Measurements from ENCODE around the gene CFAP20DC. TPM values are rescaled to one million over a fixed set of nuclear protein-coding genes. Genes with fewer than 3 reads are reported as not detected.

Gene CFAP20DC
- polyA plus RNA-seq, 2 donors, result 8.1 to 14.1 TPM

- no peaks in the 10 kb centered on the region for H3K27me3 ChIP-seq (ENCODE audit: control insufficient read depth in 1 of 2, insufficient read depth in 2 of 2, low read length in 2 of 2)
- H3K9me3 ChIP-seq (ENCODE audit: control insufficient read depth in 2 of 2, insufficient read depth in 1 of 2, low read depth in 1 of 2, low read length in 1 of 2), result no peaks in the 10 kb centered on the region
- H3K4me1 ChIP-seq (ENCODE audit: control insufficient read depth in 2 of 2, insufficient read depth in 2 of 2, low read length in 1 of 2), result no peaks in the 10 kb centered on the region
- H3K36me3 ChIP-seq (ENCODE audit: control insufficient read depth in 2 of 2, insufficient read depth in 2 of 2, low read length in 1 of 2), result no peaks in the 10 kb centered on the region
- 72 to 75% methylated on average over 6 of the region's 6 CpGs for WGBS, 2 donors
- no peak overlapping the region for H3K27ac ChIP-seq (ENCODE audit: low read depth in 2 of 2, low read length in 1 of 2)
- H3K4me3 ChIP-seq (ENCODE audit: low read depth in 1 of 2, low read length in 2 of 2), result no peak overlapping the region
Measured at GRCh38 chr3:58784888-58785287, 264.9 kb downstream of the CFAP20DC start.

DNA sequence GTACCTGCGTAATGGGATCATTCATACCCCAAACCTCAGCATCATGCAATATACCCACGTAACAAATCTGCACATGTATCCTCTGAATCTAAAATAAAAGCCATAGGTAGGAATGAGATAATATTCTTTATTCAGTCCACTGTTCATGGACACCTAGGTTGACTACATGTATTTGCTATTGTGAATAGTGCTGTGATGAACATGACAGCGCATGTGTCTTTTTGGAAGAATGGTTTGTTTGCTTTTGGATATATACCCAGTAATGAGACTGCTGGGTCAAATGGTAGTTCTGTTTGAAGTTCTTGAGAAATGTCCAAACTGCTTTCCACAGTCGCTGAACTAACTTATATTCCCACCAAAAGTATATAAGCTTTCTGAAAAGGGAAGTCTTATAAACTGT lies 265.4 kb downstream of the CFAP20DC start:
- WGBS, 2 donors, result 65 to 86% methylated on average over 4 of the region's 4 CpGs
- no peak overlapping the region for H3K27ac ChIP-seq (ENCODE audit: low read depth in 2 of 2, low read length in 1 of 2)

DNA sequence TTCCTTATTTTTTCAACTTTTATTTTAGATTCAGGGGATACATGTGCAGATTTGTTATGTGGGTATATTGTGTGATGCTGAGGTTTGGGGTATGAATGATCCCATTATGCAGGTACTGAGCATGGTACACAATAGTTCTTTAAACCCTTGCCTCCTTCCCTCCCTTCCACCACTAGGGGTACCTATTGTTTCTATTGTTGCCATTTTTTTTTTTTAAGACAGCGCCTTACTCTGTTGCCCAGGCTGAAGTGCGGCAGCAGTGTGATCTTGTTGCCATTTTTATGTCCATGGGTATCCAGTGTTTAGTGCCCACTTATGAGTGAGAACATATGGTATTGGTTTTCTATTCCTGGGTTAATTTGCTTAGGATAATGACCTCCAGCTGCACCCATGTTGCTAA lies 266.0 kb downstream of the CFAP20DC start:
- Histone ChIP-seq H3K27me3 (ENCODE audit: control insufficient read depth in 1 of 2, insufficient read depth in 2 of 2, low read length in 2 of 2) (no peaks in the 10 kb centered on the region), H3K4me3 (ENCODE audit: low read depth in 1 of 2, low read length in 2 of 2) (no peak overlapping the region), H3K36me3 (ENCODE audit: control insufficient read depth in 2 of 2, insufficient read depth in 2 of 2, low read length in 1 of 2) (no peaks in the 10 kb centered on the region), H3K4me1 (ENCODE audit: control insufficient read depth in 2 of 2, insufficient read depth in 2 of 2, low read length in 1 of 2) (no peaks in the 10 kb centered on the region), H3K27ac (ENCODE audit: low read depth in 2 of 2, low read length in 1 of 2) (no peak overlapping the region), H3K9me3 (ENCODE audit: control insufficient read depth in 2 of 2, insufficient read depth in 1 of 2, low read depth in 1 of 2, low read length in 1 of 2) (no peaks in the 10 kb centered on the region)
- WGBS, 2 donors, result 92 to 97% methylated on average over 2 of the region's 2 CpGs

More for the DNA sequence above, 265.4 kb downstream of the CFAP20DC start:
- Histone ChIP-seq H3K9me3 (ENCODE audit: control insufficient read depth in 2 of 2, insufficient read depth in 1 of 2, low read depth in 1 of 2, low read length in 1 of 2) (no peaks in the 10 kb centered on the region), H3K4me3 (ENCODE audit: low read depth in 1 of 2, low read length in 2 of 2) (no peak overlapping the region), H3K27me3 (ENCODE audit: control insufficient read depth in 1 of 2, insufficient read depth in 2 of 2, low read length in 2 of 2) (no peaks in the 10 kb centered on the region), H3K36me3 (ENCODE audit: control insufficient read depth in 2 of 2, insufficient read depth in 2 of 2, low read length in 1 of 2) (no peaks in the 10 kb centered on the region), H3K4me1 (ENCODE audit: control insufficient read depth in 2 of 2, insufficient read depth in 2 of 2, low read length in 1 of 2) (no peaks in the 10 kb centered on the region)

DNA sequence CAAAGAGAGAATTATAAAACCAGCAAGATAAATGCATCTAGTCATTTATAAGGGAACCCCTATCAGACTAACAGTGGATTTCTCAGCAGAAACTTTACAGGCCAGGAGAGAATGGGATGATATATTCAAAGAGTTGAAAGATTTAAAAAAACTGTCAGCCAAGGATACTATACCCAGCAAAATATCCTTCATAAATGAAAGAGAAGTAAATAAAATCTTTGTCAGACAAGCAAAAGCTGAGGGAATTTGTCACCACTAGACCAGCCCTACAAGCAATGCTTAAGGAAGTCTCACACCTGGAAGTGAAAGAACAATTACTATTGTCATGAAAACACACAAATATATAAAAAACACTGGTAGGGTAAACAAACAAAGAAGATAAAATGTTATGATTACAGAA lies 269.9 kb downstream of the CFAP20DC start:
- no peak overlapping the region for H3K27ac ChIP-seq (ENCODE audit: low read depth in 2 of 2, low read length in 1 of 2)
- no peaks in the 10 kb centered on the region for H3K4me1 ChIP-seq (ENCODE audit: control insufficient read depth in 2 of 2, insufficient read depth in 2 of 2, low read length in 1 of 2)
- H3K36me3 ChIP-seq (ENCODE audit: control insufficient read depth in 2 of 2, insufficient read depth in 2 of 2, low read length in 1 of 2), result no peaks in the 10 kb centered on the region
- no peaks in the 10 kb centered on the region for H3K27me3 ChIP-seq (ENCODE audit: control insufficient read depth in 1 of 2, insufficient read depth in 2 of 2, low read length in 2 of 2)
- no peak overlapping the region for H3K4me3 ChIP-seq (ENCODE audit: low read depth in 1 of 2, low read length in 2 of 2)
- H3K9me3 ChIP-seq (ENCODE audit: control insufficient read depth in 2 of 2, insufficient read depth in 1 of 2, low read depth in 1 of 2, low read length in 1 of 2), result peaks cover 4% of the 10 kb centered on the region in 2 donors

- Histone ChIP-seq H3K9me3 (ENCODE audit: control insufficient read depth in 2 of 2, insufficient read depth in 1 of 2, low read depth in 1 of 2, low read length in 1 of 2) (peaks cover 4% of the 10 kb centered on the region in 2 donors), H3K4me1 (ENCODE audit: control insufficient read depth in 2 of 2, insufficient read depth in 2 of 2, low read length in 1 of 2) (no peaks in the 10 kb centered on the region), H3K27me3 (ENCODE audit: control insufficient read depth in 1 of 2, insufficient read depth in 2 of 2, low read length in 2 of 2) (no peaks in the 10 kb centered on the region), H3K36me3 (ENCODE audit: control insufficient read depth in 2 of 2, insufficient read depth in 2 of 2, low read length in 1 of 2) (no peaks in the 10 kb centered on the region), H3K4me3 (ENCODE audit: low read depth in 1 of 2, low read length in 2 of 2) (no peak overlapping the region), H3K27ac (ENCODE audit: low read depth in 2 of 2, low read length in 1 of 2) (no peak overlapping the region)
- 64 to 66% methylated on average over 2 of the region's 2 CpGs for WGBS, 2 donors
Measured at GRCh38 chr3:58776231-58776630, 273.6 kb downstream of the CFAP20DC start.

DNA sequence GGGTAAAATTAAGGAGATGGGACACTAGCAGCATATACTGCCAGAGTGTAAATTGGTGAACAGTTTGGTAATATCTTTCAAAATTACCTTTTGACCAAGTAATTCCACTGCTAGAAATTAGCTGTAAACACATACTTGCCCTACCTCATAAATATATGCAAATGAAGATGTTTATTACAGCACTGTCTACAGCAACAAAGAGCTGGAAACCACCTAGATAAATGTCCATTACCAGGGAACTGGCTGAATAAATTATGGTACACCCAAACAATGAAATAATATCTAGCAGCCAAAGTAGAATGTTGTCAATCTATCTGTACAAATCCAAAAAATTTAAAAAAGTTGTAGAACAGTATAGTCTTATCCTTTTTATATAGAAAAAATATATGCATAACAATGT lies 277.4 kb downstream of the CFAP20DC start:
- Histone ChIP-seq H3K27me3 (ENCODE audit: control insufficient read depth in 1 of 2, insufficient read depth in 2 of 2, low read length in 2 of 2) (no peaks in the 10 kb centered on the region), H3K4me3 (ENCODE audit: low read depth in 1 of 2, low read length in 2 of 2) (no peak overlapping the region), H3K27ac (ENCODE audit: low read depth in 2 of 2, low read length in 1 of 2) (no peak overlapping the region), H3K4me1 (ENCODE audit: control insufficient read depth in 2 of 2, insufficient read depth in 2 of 2, low read length in 1 of 2) (no peaks in the 10 kb centered on the region), H3K36me3 (ENCODE audit: control insufficient read depth in 2 of 2, insufficient read depth in 2 of 2, low read length in 1 of 2) (no peaks in the 10 kb centered on the region), H3K9me3 (ENCODE audit: control insufficient read depth in 2 of 2, insufficient read depth in 1 of 2, low read depth in 1 of 2, low read length in 1 of 2) (no peaks in the 10 kb centered on the region)

DNA sequence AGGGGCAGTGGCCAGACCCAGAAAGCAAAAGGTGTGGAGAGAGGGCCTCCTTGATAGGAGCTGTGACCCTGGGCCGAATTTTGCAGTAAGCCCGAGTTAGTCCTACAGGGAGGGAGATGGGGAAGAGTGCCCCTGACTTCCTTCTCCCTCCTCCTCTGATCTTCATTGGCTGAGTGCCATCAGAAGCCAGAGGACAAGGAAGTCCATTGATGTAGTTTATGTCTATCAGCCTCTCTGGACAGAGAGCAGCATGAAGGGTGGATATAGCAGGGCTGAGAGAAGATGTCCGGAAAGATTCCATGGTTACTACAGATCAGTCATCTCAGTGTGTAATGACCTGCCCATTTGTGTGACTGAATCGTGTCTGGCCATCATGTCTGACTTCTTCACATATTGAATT lies 280.8 kb downstream of the CFAP20DC start:
- WGBS, 2 donors, result 66 to 77% methylated on average over 4 of the region's 4 CpGs
- Histone ChIP-seq H3K27me3 (ENCODE audit: control insufficient read depth in 1 of 2, insufficient read depth in 2 of 2, low read length in 2 of 2) (no peaks in the 10 kb centered on the region), H3K27ac (ENCODE audit: low read depth in 2 of 2, low read length in 1 of 2) (no peak overlapping the region), H3K4me1 (ENCODE audit: control insufficient read depth in 2 of 2, insufficient read depth in 2 of 2, low read length in 1 of 2) (no peaks in the 10 kb centered on the region), H3K9me3 (ENCODE audit: control insufficient read depth in 2 of 2, insufficient read depth in 1 of 2, low read depth in 1 of 2, low read length in 1 of 2) (peaks cover 0 to 3% of the 10 kb centered on the region in 2 donors), H3K4me3 (ENCODE audit: low read depth in 1 of 2, low read length in 2 of 2) (no peak overlapping the region), H3K36me3 (ENCODE audit: control insufficient read depth in 2 of 2, insufficient read depth in 2 of 2, low read length in 1 of 2) (no peaks in the 10 kb centered on the region)

GRCh38 chr3:58766587-58767282 lies 283.1 kb downstream of the CFAP20DC start:
- peaks cover 0 to 3% of the 10 kb centered on the region in 2 donors for H3K9me3 ChIP-seq (ENCODE audit: control insufficient read depth in 2 of 2, insufficient read depth in 1 of 2, low read depth in 1 of 2, low read length in 1 of 2)
- no peak overlapping the region for H3K4me3 ChIP-seq (ENCODE audit: low read depth in 1 of 2, low read length in 2 of 2)
- H3K4me1 ChIP-seq (ENCODE audit: control insufficient read depth in 2 of 2, insufficient read depth in 2 of 2, low read length in 1 of 2), result no peaks in the 10 kb centered on the region
- no peaks in the 10 kb centered on the region for H3K27me3 ChIP-seq (ENCODE audit: control insufficient read depth in 1 of 2, insufficient read depth in 2 of 2, low read length in 2 of 2)
- H3K27ac ChIP-seq (ENCODE audit: low read depth in 2 of 2, low read length in 1 of 2), result no peak overlapping the region
- no peaks in the 10 kb centered on the region for H3K36me3 ChIP-seq (ENCODE audit: control insufficient read depth in 2 of 2, insufficient read depth in 2 of 2, low read length in 1 of 2)
- WGBS, 2 donors, result 87 to 88% methylated on average over 9 of the region's 9 CpGs

DNA sequence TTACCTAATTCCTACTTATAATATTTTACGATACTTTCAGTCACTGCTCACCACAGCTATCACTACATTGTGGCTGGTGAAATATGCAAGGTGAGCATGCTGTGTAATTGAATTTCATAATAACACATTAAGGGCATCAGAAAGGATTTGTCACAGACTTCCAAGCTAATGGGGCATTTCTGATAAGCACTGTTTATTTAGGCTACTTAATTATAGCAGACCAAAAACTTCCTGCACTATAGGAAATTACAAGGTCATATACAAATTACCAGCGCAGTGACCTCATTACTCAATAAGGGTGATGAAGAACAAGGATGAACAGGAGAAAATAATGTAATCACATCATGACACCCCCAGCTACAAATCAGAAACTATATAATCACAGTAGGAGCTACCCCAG lies 294.7 kb downstream of the CFAP20DC start:
- no peaks in the 10 kb centered on the region for H3K4me1 ChIP-seq (ENCODE audit: control insufficient read depth in 2 of 2, insufficient read depth in 2 of 2, low read length in 1 of 2)
- H3K27me3 ChIP-seq (ENCODE audit: control insufficient read depth in 1 of 2, insufficient read depth in 2 of 2, low read length in 2 of 2), result no peaks in the 10 kb centered on the region
- H3K9me3 ChIP-seq (ENCODE audit: control insufficient read depth in 2 of 2, insufficient read depth in 1 of 2, low read depth in 1 of 2, low read length in 1 of 2), result no peaks in the 10 kb centered on the region
- H3K27ac ChIP-seq (ENCODE audit: low read depth in 2 of 2, low read length in 1 of 2), result no peak overlapping the region
- H3K4me3 ChIP-seq (ENCODE audit: low read depth in 1 of 2, low read length in 2 of 2), result no peak overlapping the region
- WGBS, 2 donors, result 67 to 88% methylated on average over 2 of the region's 2 CpGs
- H3K36me3 ChIP-seq (ENCODE audit: control insufficient read depth in 2 of 2, insufficient read depth in 2 of 2, low read length in 1 of 2), result no peaks in the 10 kb centered on the region

- Histone ChIP-seq H3K4me3 (ENCODE audit: low read depth in 1 of 2, low read length in 2 of 2) (no peak overlapping the region), H3K27ac (ENCODE audit: low read depth in 2 of 2, low read length in 1 of 2) (no peak overlapping the region), H3K27me3 (ENCODE audit: control insufficient read depth in 1 of 2, insufficient read depth in 2 of 2, low read length in 2 of 2) (no peaks in the 10 kb centered on the region), H3K36me3 (ENCODE audit: control insufficient read depth in 2 of 2, insufficient read depth in 2 of 2, low read length in 1 of 2) (no peaks in the 10 kb centered on the region), H3K4me1 (ENCODE audit: control insufficient read depth in 2 of 2, insufficient read depth in 2 of 2, low read length in 1 of 2) (no peaks in the 10 kb centered on the region), H3K9me3 (ENCODE audit: control insufficient read depth in 2 of 2, insufficient read depth in 1 of 2, low read depth in 1 of 2, low read length in 1 of 2) (no peaks in the 10 kb centered on the region)
- WGBS, 2 donors, result 77 to 88% methylated on average over 4 of the region's 4 CpGs
Measured at GRCh38 chr3:58754074-58754473, 295.8 kb downstream of the CFAP20DC start.

All from esophagus (tissue), 2 donors.